ENCODE measurements around the gene NTN3. TPM values are rescaled to one million over a fixed set of nuclear protein-coding genes. Genes with fewer than 3 reads are reported as not detected.

The NTN3 gene
- total and polyA plus RNA-seq, 2 of the 4 experiments (the other 2 are of a cell fraction), result 0.18 to 0.38 TPM

GRCh38 chr16:2457946-2458345, 13.2 kb upstream of the NTN3 start:
- H3K18ac ChIP-seq (ENCODE audit: low read depth, low read length), result no peak overlapping the region
- ATAC-seq (ENCODE audit: low read depth), result no peak
- no peak overlapping the region for H3K9ac ChIP-seq (ENCODE audit: low read depth, low read length)
- no peak for DNase-seq
- H3K9me1 ChIP-seq (ENCODE audit: insufficient read depth, low read length), result no peaks in the 10 kb centered on the region; the same call in 1 of the 2 replicates
- H4K8ac ChIP-seq (ENCODE audit: low read depth in 2 of 2, low read length in 2 of 2), result no peak overlapping the region
- H4K20me1 ChIP-seq (ENCODE audit: insufficient read depth, low read length), result no peaks in the 10 kb centered on the region; the same call in 1 of the 2 replicates
- dilution Hi-C loops (cut with HindIII; ENCODE audit: low sequenced_read_pairs, unreplicated experiment) (no loop called here), intact Hi-C loops (cut with micrococcal nuclease) (no loop called here), in situ Hi-C loops (cut with MboI; ENCODE audit: low sequenced_read_pairs) (no loop called here)
- H3K27me3 ChIP-seq (ENCODE audit: control insufficient read depth, insufficient read depth, low read length), result no peaks in the 10 kb centered on the region
- no TSS peak for BruUV-seq (replicated peaks)
- H3K36me3 ChIP-seq (ENCODE audit: control insufficient read depth, insufficient read depth, low read length), result peaks cover 22% of the 10 kb centered on the region
- H3K56ac ChIP-seq (ENCODE audit: extremely low read depth, insufficient read depth, low read length), result no peak overlapping the region
- H2AK9ac ChIP-seq (replicated peaks; ENCODE audit: low read depth, low read length, poor library complexity), result peak overlapping the region; percentile 5
- no peak overlapping the region for H4K91ac ChIP-seq (ENCODE audit: insufficient read depth, low read depth, low read length)
- H2BK20ac ChIP-seq (ENCODE audit: low read depth, low read length), result no peak overlapping the region
- no peak overlapping the region for H2AK5ac ChIP-seq (ENCODE audit: low read depth, low read length)
- WGBS, 2 experiments (ENCODE audit: extremely low coverage in 2 of 2, insufficient read length in 1 of 2), result no CpG with 5 or more reads among the region's 7 CpGs
- ChIA-PET CTCF (interaction anchor here (0.7 kb wide), 1 partner anchor 78 kb away, joined by 3 read pairs; no protein-coding TSS in a partner anchor), POLR2A (ENCODE audit: unreplicated experiment) (no interaction called here)
- H3K4me2 ChIP-seq (ENCODE audit: low read depth, low read length), result no peak overlapping the region
- no peak overlapping the region for H2BK120ac ChIP-seq (ENCODE audit: low read depth, low read length)
- no peak overlapping the region for H4K5ac ChIP-seq (ENCODE audit: low read depth, low read length)
- H3K79me1 ChIP-seq (ENCODE audit: low read depth in 1 of 2, low read length in 2 of 2), result peaks cover 3 to 48% of the 10 kb centered on the region in 2 experiments; a peak in 3 of 4 replicates
- no peak overlapping the region for H2AFZ ChIP-seq (replicated peaks; ENCODE audit: low read length, poor library complexity)
- TF ChIP-seq ELK1 (IDR thresholded peaks at IDR 0.05; ENCODE audit: borderline replicate concordance, low read depth, low read length), result no peak
- no peak for TF ChIP-seq POLR2A (IDR thresholded peaks at IDR 0.05; ENCODE audit: low read depth, low read length)
- TF ChIP-seq MXI1 (IDR thresholded peaks at IDR 0.05; ENCODE audit: borderline replicate concordance, low read depth, low read length), result no peak
- TF ChIP-seq USF2 (IDR thresholded peaks at IDR 0.05; ENCODE audit: low read depth, low read length), result no peak
- no peak for TF ChIP-seq MAFK (IDR thresholded peaks at IDR 0.05; ENCODE audit: low read depth, low read length)
- no peak for TF ChIP-seq CEBPB (IDR thresholded peaks at IDR 0.05; ENCODE audit: low read depth, low read length)
- no peak for TF ChIP-seq NFE2L2 (IDR thresholded peaks at IDR 0.05; ENCODE audit: low read depth, low read length)
- TF ChIP-seq RCOR1 (IDR thresholded peaks at IDR 0.05; ENCODE audit: insufficient replicate concordance, low read length), result no peak
- no peak for TF ChIP-seq MAZ (IDR thresholded peaks at IDR 0.05; ENCODE audit: borderline replicate concordance, low read depth, low read length)
- no peak for TF ChIP-seq CTCF (conservative IDR thresholded peaks at IDR 0.05; ENCODE audit: low read depth, low read length)
- TF ChIP-seq RFX5 (IDR thresholded peaks at IDR 0.05; ENCODE audit: low read depth, low read length), result no peak
- TF ChIP-seq FOS (IDR thresholded peaks at IDR 0.05; ENCODE audit: low read depth, low read length), result no peak
- TF ChIP-seq BHLHE40 (IDR thresholded peaks at IDR 0.05; ENCODE audit: low read depth, low read length), result no peak
- no peak for TF ChIP-seq RAD21 (IDR thresholded peaks at IDR 0.05; ENCODE audit: low read length)
- TF ChIP-seq SMC3 (IDR thresholded peaks at IDR 0.05; ENCODE audit: low read depth, low read length), result no peak
- TF ChIP-seq CHD1 (IDR thresholded peaks at IDR 0.05; ENCODE audit: low read depth, low read length), result no peak
- no peaks in the 10 kb centered on the region for H3K9me3 ChIP-seq (ENCODE audit: control insufficient read depth, insufficient read depth, low read length)
- no peak overlapping the region for H3K27ac ChIP-seq (ENCODE audit: insufficient read depth, low read length)
- H2BK5ac ChIP-seq (ENCODE audit: low read depth, low read length, poor library complexity, severe bottlenecking), result no peak overlapping the region
- H3K4me3 ChIP-seq (ENCODE audit: insufficient read depth, low read depth, low read length), result no peak overlapping the region
- H3K4ac ChIP-seq (ENCODE audit: low read depth, low read length), result no peak overlapping the region
- H3K14ac ChIP-seq (replicated peaks; ENCODE audit: low read depth, low read length), result no peak overlapping the region
- no peak overlapping the region for H2BK15ac ChIP-seq (ENCODE audit: low read depth, low read length)
- H3K4me1 ChIP-seq (ENCODE audit: control insufficient read depth, insufficient read depth, low read length), result peaks cover 7% of the 10 kb centered on the region; the same call in 1 of the 2 replicates
- H3K23ac ChIP-seq (ENCODE audit: low read depth, low read length), result no peak overlapping the region

Data from IMR-90 (cell line).